ENCODE measurements around the gene PPFIA1.

GRCh38 chr11:70421123-70421522 is 150.6 kb downstream of the PPFIA1 start:
- TF ChIP-seq CTCF (IDR thresholded peaks at IDR 0.05) = no peak
- no peak for TF ChIP-seq EP300 (IDR thresholded peaks at IDR 0.05)
- TF ChIP-seq POLR2A (IDR thresholded peaks at IDR 0.05) = no peak
- TF ChIP-seq POLR2AphosphoS5 (IDR thresholded peaks at IDR 0.05) = no peak

Measured in upper lobe of left lung (tissue), 4 donors.